Measurements from ENCODE around the gene EHF. TPM values are rescaled to one million over a fixed set of nuclear protein-coding genes. Genes with fewer than 3 reads are reported as not detected.

The EHF gene
- total RNA-seq, 1 donor from 2014 or later: 36.4 TPM

DNA sequence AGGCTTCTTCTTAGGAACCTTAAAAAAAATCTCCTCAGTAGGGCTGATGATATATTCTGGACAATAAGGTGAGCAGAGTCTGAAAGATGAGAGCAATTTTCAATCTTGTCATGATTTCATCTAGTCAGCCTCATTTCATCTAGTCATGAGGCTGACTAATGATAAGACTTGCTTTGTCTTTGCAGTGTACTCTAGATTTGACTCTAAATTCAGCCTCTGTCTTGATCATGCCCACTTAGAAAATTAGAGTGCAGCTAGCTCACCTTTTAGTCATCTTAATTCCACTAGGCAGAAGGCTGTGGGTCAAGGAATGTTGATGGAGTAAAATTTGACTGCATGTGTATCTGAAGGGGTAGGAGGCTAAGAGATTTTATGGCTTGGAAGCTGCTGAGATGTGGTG, 5.5 kb downstream of the EHF start:
- ATAC-seq: no peak
- intact Hi-C loops (cut with DNase I): no loop called here
- DNase-seq: no peak
- Histone ChIP-seq H3K4me1 (no peaks in the 10 kb centered on the region), H3K27me3 (no peaks in the 10 kb centered on the region), H3K9me3 (no peaks in the 10 kb centered on the region), H3K27ac (no peak overlapping the region), H3K4me3 (no peak overlapping the region), H3K36me3 (no peaks in the 10 kb centered on the region)
- TF ChIP-seq, protein P1, sequence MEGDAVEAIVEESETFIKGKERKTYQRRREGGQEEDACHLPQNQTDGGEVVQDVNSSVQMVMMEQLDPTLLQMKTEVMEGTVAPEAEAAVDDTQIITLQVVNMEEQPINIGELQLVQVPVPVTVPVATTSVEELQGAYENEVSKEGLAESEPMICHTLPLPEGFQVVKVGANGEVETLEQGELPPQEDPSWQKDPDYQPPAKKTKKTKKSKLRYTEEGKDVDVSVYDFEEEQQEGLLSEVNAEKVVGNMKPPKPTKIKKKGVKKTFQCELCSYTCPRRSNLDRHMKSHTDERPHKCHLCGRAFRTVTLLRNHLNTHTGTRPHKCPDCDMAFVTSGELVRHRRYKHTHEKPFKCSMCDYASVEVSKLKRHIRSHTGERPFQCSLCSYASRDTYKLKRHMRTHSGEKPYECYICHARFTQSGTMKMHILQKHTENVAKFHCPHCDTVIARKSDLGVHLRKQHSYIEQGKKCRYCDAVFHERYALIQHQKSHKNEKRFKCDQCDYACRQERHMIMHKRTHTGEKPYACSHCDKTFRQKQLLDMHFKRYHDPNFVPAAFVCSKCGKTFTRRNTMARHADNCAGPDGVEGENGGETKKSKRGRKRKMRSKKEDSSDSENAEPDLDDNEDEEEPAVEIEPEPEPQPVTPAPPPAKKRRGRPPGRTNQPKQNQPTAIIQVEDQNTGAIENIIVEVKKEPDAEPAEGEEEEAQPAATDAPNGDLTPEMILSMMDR (IDR thresholded peaks at IDR 0.05): no peak

DNA sequence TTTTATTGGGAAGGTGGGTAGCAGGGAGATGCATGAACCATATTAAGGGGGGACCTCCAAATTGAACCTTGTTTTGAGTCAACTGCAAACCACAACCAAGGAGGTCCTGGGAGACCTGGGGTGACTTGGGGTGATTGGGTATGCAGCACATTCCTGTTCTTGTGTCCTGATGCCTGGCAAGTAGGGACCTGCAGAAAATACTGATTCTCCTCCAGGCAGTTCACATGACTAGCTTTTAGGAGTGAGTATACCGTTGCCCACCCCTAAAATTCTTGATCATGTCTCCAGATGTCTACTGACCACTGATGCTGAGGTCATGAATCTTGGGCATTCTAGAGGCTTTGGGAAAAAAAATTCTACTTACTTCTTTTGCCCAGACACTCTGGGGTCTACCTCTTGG, 6.3 kb downstream of the EHF start:
- Histone ChIP-seq H3K36me3 (no peaks in the 10 kb centered on the region), H3K4me3 (no peak overlapping the region), H3K4me1 (no peaks in the 10 kb centered on the region), H3K27ac (no peak overlapping the region), H3K27me3 (no peaks in the 10 kb centered on the region), H3K9me3 (no peaks in the 10 kb centered on the region)
- no peak for DNase-seq
- intact Hi-C loops (cut with DNase I): no loop called here
- TF ChIP-seq, protein P1 (IDR thresholded peaks at IDR 0.05): no peak
- ATAC-seq: no peak

DNA sequence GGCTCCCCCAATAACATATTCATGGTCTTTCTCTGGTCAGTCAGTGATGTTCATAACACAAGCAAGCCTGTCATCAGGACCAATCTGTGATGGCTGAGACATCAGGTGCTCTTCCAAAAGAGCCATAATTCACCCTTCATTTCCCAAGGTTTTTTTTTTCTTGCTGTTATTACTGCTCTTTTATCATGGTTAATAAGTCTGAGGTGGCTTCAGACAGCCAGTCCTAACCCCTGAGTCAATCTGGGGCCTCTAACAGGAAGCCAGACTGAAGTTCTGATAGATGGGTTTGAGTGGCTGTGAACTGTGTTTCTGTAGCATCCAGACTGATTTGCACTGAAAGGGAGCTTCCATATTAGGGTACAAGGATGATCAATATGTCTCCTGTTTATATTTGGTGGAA, 8.8 kb downstream of the EHF start:
- no peak overlapping the region for H3K4me3 ChIP-seq
- no peak for ATAC-seq
- no peak for DNase-seq
- intact Hi-C loops (cut with DNase I): no loop called here
- peaks cover 13% of the 10 kb centered on the region for H3K4me1 ChIP-seq
- no peaks in the 10 kb centered on the region for H3K36me3 ChIP-seq
- no peaks in the 10 kb centered on the region for H3K9me3 ChIP-seq
- H3K27ac ChIP-seq: no peak overlapping the region
- no peaks in the 10 kb centered on the region for H3K27me3 ChIP-seq
- TF ChIP-seq, protein P1 (IDR thresholded peaks at IDR 0.05): no peak

DNA sequence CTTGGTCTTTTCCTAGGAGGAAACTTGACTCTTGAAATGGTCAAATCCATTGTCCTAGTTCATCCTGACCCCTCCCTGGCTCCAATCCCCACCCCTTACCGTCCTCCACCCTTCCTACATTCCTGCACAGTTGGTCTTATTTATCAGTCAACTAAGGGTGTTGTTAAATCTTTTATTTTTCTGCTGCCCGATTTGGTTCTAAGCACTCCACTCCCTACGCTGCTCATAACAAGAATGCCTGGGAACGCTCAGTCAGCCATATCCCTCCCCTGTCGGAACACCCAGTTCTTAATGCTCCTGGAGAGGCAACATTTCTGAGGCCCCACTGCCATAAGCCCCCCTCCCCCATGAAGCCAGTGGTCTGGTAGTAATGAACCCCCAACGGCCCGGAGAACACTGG, 9.7 kb downstream of the EHF start:
- ATAC-seq (peak; percentile 43), DNase-seq (no peak)
- H3K36me3 ChIP-seq: no peaks in the 10 kb centered on the region
- peak overlapping the region; percentile 36 for H3K27ac ChIP-seq
- TF ChIP-seq, protein P1 (IDR thresholded peaks at IDR 0.05): no peak
- intact Hi-C loops (cut with DNase I): no loop called here
- H3K27me3 ChIP-seq: no peaks in the 10 kb centered on the region
- no peaks in the 10 kb centered on the region for H3K9me3 ChIP-seq
- H3K4me3 ChIP-seq: no peak overlapping the region
- peaks cover 14% of the 10 kb centered on the region for H3K4me1 ChIP-seq

DNA sequence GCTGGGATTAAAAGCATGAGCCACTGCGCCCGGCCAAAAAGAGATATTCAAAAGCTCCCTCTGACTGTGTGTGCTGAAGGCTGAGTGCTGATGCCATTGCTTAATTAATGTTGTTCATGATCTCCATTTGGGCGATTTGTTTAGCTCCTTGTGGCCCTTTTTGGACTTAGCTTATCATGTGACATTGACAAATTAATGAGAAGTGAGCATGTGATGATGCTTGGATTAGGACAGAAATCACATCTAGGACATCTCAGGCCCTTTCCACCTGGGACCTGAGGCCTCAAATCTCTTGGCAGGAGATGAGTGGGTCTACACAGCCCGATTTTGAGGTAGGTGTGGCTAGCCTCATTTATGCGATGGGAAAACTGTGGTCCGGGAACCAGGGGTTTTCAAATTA, 10.4 kb downstream of the EHF start:
- no peak for ATAC-seq
- peak overlapping the region; percentile 36 for H3K27ac ChIP-seq
- intact Hi-C loops (cut with DNase I): no loop called here
- no peak for DNase-seq
- no peaks in the 10 kb centered on the region for H3K9me3 ChIP-seq
- TF ChIP-seq, protein P1 (IDR thresholded peaks at IDR 0.05): no peak
- no peaks in the 10 kb centered on the region for H3K27me3 ChIP-seq
- no peak overlapping the region for H3K4me3 ChIP-seq
- H3K36me3 ChIP-seq: no peaks in the 10 kb centered on the region
- peaks cover 14% of the 10 kb centered on the region for H3K4me1 ChIP-seq

DNA sequence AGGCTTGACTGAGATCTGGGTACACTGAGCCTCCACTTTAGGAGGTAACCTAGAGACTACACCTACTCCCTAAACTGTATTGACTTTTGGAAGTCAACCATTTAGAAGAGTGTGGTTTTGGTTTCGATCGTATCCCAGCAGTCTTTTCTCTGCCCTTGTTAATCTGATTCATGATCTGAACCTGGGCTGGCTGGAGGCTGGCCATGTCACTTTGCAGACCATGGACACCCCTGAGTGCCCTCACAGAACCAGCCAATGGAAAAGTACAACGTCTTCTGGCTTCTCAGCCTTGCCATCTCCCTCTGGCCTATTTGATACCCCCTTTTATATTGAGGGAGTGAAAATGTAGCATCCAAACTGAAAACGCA, 10.8 kb downstream of the EHF start:
- Histone ChIP-seq H3K36me3 (no peaks in the 10 kb centered on the region), H3K4me3 (no peak overlapping the region), H3K27ac (peak overlapping the region; percentile 36), H3K9me3 (no peaks in the 10 kb centered on the region), H3K27me3 (no peaks in the 10 kb centered on the region), H3K4me1 (peaks cover 14% of the 10 kb centered on the region)
- DNase-seq: no peak
- ATAC-seq: peak; percentile 43
- TF ChIP-seq, protein P1 (IDR thresholded peaks at IDR 0.05): no peak
- intact Hi-C loops (cut with DNase I): no loop called here

Data from upper lobe of right lung (tissue), 1 donor.